Measurements from ENCODE around the gene C5orf46. TPM values are rescaled to one million over a fixed set of nuclear protein-coding genes. Genes with fewer than 3 reads are reported as not detected.

C5orf46 gene
- total and polyA plus RNA-seq, 9 donors = not detected

- DNase-seq = no peak
- Histone ChIP-seq H3K4me3 (no peak overlapping the region), H3K36me3 (no peaks in the 10 kb centered on the region), H3K27me3 (no peaks in the 10 kb centered on the region), H3K4me1 (ENCODE audit: insufficient read depth) (no peaks in the 10 kb centered on the region), H3K9me3 (no peaks in the 10 kb centered on the region), H3K27ac (no peak overlapping the region)
- WGBS, 3 donors = 32 to 35% (median 35%) methylated on average over 4 of the region's 4 CpGs
- intact Hi-C loops (cut with DNase I) = no loop called here
- no peak for TF ChIP-seq POLR2A (IDR thresholded peaks at IDR 0.05)
- TF ChIP-seq, protein P1, sequence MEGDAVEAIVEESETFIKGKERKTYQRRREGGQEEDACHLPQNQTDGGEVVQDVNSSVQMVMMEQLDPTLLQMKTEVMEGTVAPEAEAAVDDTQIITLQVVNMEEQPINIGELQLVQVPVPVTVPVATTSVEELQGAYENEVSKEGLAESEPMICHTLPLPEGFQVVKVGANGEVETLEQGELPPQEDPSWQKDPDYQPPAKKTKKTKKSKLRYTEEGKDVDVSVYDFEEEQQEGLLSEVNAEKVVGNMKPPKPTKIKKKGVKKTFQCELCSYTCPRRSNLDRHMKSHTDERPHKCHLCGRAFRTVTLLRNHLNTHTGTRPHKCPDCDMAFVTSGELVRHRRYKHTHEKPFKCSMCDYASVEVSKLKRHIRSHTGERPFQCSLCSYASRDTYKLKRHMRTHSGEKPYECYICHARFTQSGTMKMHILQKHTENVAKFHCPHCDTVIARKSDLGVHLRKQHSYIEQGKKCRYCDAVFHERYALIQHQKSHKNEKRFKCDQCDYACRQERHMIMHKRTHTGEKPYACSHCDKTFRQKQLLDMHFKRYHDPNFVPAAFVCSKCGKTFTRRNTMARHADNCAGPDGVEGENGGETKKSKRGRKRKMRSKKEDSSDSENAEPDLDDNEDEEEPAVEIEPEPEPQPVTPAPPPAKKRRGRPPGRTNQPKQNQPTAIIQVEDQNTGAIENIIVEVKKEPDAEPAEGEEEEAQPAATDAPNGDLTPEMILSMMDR (IDR thresholded peaks at IDR 0.05) = no peak
- TF ChIP-seq EP300 (IDR thresholded peaks at IDR 0.05) = no peak
Observed at GRCh38 chr5:147869112-147869511, 37.2 kb downstream of the C5orf46 start.

GRCh38 chr5:147863454-147864158, 42.7 kb downstream of the C5orf46 start:
- intact Hi-C loops (cut with DNase I) = no loop called here
- H3K27ac ChIP-seq = no peak overlapping the region
- DNase-seq = no peak
- H3K9me3 ChIP-seq = no peaks in the 10 kb centered on the region
- H3K4me3 ChIP-seq = no peak overlapping the region
- no peaks in the 10 kb centered on the region for H3K36me3 ChIP-seq
- 13 to 20% (median 17%) methylated on average over 3 of the region's 3 CpGs for WGBS, 3 donors
- H3K4me1 ChIP-seq (ENCODE audit: insufficient read depth) = no peaks in the 10 kb centered on the region
- no peak for TF ChIP-seq POLR2A (IDR thresholded peaks at IDR 0.05)
- TF ChIP-seq, protein P1 (IDR thresholded peaks at IDR 0.05) = no peak
- TF ChIP-seq EP300 (IDR thresholded peaks at IDR 0.05) = no peak
- H3K27me3 ChIP-seq = no peaks in the 10 kb centered on the region

- intact Hi-C loops (cut with DNase I) = no loop called here
- Histone ChIP-seq H3K9me3 (no peaks in the 10 kb centered on the region), H3K4me1 (ENCODE audit: insufficient read depth) (no peaks in the 10 kb centered on the region), H3K36me3 (no peaks in the 10 kb centered on the region), H3K27me3 (no peaks in the 10 kb centered on the region), H3K27ac (no peak overlapping the region), H3K4me3 (no peak overlapping the region)
- TF ChIP-seq POLR2A (IDR thresholded peaks at IDR 0.05) (no peak), EP300 (IDR thresholded peaks at IDR 0.05) (no peak)
- TF ChIP-seq, protein P1 (IDR thresholded peaks at IDR 0.05) = no peak
- no peak for DNase-seq
- WGBS, 3 donors = 82 to 96% (median 89%) methylated on average over 1 of the region's 1 CpG
Observed at GRCh38 chr5:147860641-147861025, 45.7 kb downstream of the C5orf46 start.

- WGBS, 3 donors = 85 to 91% (median 87%) methylated on average over 3 of the region's 3 CpGs
- Histone ChIP-seq H3K27me3 (no peaks in the 10 kb centered on the region), H3K9me3 (no peaks in the 10 kb centered on the region), H3K27ac (no peak overlapping the region), H3K36me3 (no peaks in the 10 kb centered on the region), H3K4me3 (no peak overlapping the region), H3K4me1 (ENCODE audit: insufficient read depth) (no peaks in the 10 kb centered on the region)
- no peak for DNase-seq
- intact Hi-C loops (cut with DNase I) = no loop called here
- TF ChIP-seq EP300 (IDR thresholded peaks at IDR 0.05) (no peak), POLR2A (IDR thresholded peaks at IDR 0.05) (no peak)
- TF ChIP-seq, protein P1 (IDR thresholded peaks at IDR 0.05) = no peak
Observed at GRCh38 chr5:147859962-147860640, 46.2 kb downstream of the C5orf46 start.
